HCT116 (cell line): ENCODE measurements around the gene ELF3.

ENCODE experiments used
- CEBPB ChIP-seq: IDR thresholded peaks from 2 replicates; pipeline ENCODE4 v1.6.1; 2012; ENCODE audit warnings: low read depth
- EZH2 ChIP-seq: fragments of 200-600 bp; sonication (generic); IDR thresholded peaks from 2 replicates; pipeline ENCODE4 v1.6.1; 2017; ENCODE audit warnings: antibody characterized with exemption, mixed run types
- POLR2A ChIP-seq: IDR thresholded peaks from 2 replicates; pipeline ENCODE4 v1.7.0; 2011; ENCODE audit warnings: borderline replicate concordance; ENCODE audit not compliant: insufficient read depth, insufficient read length; ENCODE audit errors: extremely low read depth
- SP1 ChIP-seq: IDR thresholded peaks from 2 replicates; pipeline ENCODE4 v1.6.1; 2012; ENCODE audit warnings: low read depth
- TCF7L2 ChIP-seq: IDR thresholded peaks from 2 replicates; pipeline ENCODE4 v1.7.0; 2011; ENCODE audit warnings: borderline replicate concordance, inconsistent platforms; ENCODE audit not compliant: insufficient read depth, insufficient read length; ENCODE audit errors: extremely low read depth
- TF ChIP-seq, protein P1 (sequence below): IDR thresholded peaks from 2 replicates; pipeline ENCODE4 v1.6.1; 2012; ENCODE audit warnings: low read depth
- TF ChIP-seq, protein P2 (sequence below), 3 experiments: fragments of 200-600 bp in 1 of 3; sonication (generic) in 1 of 3; IDR thresholded peaks in 2 of 3; conservative IDR thresholded peaks in 1 of 3; 2 replicates each; pipeline ENCODE4 v1.5.1; 2012 to 2017; ENCODE audit warnings: low read depth in 2 of 3, low read length in 2 of 3, antibody characterized with exemption in 1 of 3, borderline replicate concordance in 1 of 3, control low read depth in 1 of 3, mild to moderate bottlenecking in 1 of 3, mixed read lengths in 1 of 3, mixed run types in 1 of 3, moderate library complexity in 1 of 3; ENCODE audit not compliant: insufficient read depth in 1 of 3

DNA sequence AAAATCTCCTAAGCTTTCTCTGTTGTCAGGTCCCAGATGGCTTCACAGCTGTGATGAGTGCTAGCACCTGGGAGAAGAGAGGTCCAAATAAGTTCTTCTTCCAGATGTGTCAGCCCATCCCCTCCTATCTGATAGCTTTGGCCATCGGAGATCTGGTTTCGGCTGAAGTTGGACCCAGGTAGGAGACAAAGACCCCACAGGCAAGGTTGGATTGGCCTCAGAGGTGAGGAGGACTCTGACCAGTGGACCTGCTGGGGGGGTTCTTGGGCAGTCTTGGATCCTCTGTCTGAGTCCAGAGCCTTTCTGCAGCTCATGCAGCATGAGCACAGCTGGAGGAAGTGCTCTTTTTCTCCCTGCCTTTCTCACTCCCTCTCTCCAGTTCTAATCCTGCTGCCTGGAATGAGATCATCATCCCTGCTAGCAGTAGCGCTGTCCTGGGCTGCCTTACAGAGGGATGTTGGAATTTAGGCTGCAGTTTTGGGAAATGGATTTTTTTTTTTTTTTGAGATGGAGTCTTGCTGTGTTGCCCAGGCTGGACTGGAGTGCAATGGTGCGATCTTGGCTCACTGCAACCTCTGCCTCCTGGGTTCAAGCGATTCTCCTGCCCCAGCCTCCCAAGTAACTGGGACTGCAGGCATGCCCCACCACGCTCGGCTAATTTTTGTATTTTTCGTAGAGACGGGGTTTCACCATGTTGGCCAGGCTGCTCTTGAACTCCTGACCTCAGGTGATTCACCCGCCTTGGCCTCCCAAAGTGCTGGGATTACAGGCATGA, 20.8 kb upstream of the ELF3 start:
- no peak for TF ChIP-seq POLR2A
- TF ChIP-seq EZH2: no peak
- TF ChIP-seq, protein P1, sequence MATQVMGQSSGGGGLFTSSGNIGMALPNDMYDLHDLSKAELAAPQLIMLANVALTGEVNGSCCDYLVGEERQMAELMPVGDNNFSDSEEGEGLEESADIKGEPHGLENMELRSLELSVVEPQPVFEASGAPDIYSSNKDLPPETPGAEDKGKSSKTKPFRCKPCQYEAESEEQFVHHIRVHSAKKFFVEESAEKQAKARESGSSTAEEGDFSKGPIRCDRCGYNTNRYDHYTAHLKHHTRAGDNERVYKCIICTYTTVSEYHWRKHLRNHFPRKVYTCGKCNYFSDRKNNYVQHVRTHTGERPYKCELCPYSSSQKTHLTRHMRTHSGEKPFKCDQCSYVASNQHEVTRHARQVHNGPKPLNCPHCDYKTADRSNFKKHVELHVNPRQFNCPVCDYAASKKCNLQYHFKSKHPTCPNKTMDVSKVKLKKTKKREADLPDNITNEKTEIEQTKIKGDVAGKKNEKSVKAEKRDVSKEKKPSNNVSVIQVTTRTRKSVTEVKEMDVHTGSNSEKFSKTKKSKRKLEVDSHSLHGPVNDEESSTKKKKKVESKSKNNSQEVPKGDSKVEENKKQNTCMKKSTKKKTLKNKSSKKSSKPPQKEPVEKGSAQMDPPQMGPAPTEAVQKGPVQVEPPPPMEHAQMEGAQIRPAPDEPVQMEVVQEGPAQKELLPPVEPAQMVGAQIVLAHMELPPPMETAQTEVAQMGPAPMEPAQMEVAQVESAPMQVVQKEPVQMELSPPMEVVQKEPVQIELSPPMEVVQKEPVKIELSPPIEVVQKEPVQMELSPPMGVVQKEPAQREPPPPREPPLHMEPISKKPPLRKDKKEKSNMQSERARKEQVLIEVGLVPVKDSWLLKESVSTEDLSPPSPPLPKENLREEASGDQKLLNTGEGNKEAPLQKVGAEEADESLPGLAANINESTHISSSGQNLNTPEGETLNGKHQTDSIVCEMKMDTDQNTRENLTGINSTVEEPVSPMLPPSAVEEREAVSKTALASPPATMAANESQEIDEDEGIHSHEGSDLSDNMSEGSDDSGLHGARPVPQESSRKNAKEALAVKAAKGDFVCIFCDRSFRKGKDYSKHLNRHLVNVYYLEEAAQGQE: no peak
- TF ChIP-seq, protein P2, sequence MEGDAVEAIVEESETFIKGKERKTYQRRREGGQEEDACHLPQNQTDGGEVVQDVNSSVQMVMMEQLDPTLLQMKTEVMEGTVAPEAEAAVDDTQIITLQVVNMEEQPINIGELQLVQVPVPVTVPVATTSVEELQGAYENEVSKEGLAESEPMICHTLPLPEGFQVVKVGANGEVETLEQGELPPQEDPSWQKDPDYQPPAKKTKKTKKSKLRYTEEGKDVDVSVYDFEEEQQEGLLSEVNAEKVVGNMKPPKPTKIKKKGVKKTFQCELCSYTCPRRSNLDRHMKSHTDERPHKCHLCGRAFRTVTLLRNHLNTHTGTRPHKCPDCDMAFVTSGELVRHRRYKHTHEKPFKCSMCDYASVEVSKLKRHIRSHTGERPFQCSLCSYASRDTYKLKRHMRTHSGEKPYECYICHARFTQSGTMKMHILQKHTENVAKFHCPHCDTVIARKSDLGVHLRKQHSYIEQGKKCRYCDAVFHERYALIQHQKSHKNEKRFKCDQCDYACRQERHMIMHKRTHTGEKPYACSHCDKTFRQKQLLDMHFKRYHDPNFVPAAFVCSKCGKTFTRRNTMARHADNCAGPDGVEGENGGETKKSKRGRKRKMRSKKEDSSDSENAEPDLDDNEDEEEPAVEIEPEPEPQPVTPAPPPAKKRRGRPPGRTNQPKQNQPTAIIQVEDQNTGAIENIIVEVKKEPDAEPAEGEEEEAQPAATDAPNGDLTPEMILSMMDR (IDR thresholded peaks at IDR 0.05 in 2 of 3, conservative IDR thresholded peaks at IDR 0.05 in 1 of 3; ENCODE audit: borderline replicate concordance in 1 of 3, insufficient read depth in 1 of 3, low read depth in 2 of 3, low read length in 2 of 3): no peak
- TF ChIP-seq TCF7L2: no peak
- TF ChIP-seq SP1: no peak
- no peak for TF ChIP-seq CEBPB
